H1 (cell line): Measurements from ENCODE around the gene MAPKAPK5.

ENCODE experiments used
- EZH2 ChIP-seq: fragments of 200-600 bp; sonication (generic); IDR thresholded peaks from 2 replicates; pipeline ENCODE4 v1.7.1; 2012; ENCODE audit warnings: low read depth, mild to moderate bottlenecking, moderate library complexity, low read length, inconsistent platforms; ENCODE audit not compliant: severe bottlenecking
- POLR2A ChIP-seq, 2 experiments: IDR thresholded peaks; 1 replicate in 1 of 2; 2 replicates in 1 of 2; pipeline ENCODE4 v1.6.1; 2011; ENCODE audit warnings: low read depth in 2 of 2, low read length in 2 of 2, mild to moderate bottlenecking in 2 of 2; ENCODE audit errors: control extremely low read depth in 1 of 2
- TF ChIP-seq, protein P1 (sequence below), 3 experiments: IDR thresholded peaks; 1 replicate in 2 of 3; 2 replicates in 1 of 3; pipeline versions ENCODE4 v1.5.1 to v1.6.1; 2011; ENCODE audit warnings: low read length in 3 of 3, mild to moderate bottlenecking in 3 of 3, inconsistent platforms in 2 of 3, low read depth in 1 of 3, moderate library complexity in 1 of 3; ENCODE audit not compliant: insufficient read depth in 1 of 3; ENCODE audit errors: control extremely low read depth in 1 of 3

DNA sequence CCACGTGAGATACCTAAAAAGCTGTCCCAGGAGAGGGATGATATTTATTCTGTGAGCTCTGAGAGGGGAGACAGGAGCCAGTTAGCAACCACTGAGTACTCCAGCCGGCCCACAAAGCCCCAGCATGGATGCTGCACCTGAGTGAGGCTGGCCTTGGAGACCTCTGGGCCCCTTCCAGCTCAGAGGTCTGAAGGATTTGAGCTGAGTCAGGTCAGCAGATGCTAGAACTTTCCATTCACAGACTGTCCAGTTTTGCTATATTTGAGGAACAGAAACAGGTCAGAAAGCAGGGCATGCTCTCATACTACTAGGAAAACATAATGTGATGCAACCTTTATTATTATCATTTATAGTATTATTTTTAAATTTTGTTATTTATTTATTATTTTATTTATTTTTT is 15.0 kb upstream of the MAPKAPK5 start:
- TF ChIP-seq POLR2A (IDR thresholded peaks at IDR 0.05; ENCODE audit: control extremely low read depth in 1 of 2, low read depth in 2 of 2, low read length in 2 of 2) (no peak), EZH2 (no peak)
- TF ChIP-seq, protein P1, sequence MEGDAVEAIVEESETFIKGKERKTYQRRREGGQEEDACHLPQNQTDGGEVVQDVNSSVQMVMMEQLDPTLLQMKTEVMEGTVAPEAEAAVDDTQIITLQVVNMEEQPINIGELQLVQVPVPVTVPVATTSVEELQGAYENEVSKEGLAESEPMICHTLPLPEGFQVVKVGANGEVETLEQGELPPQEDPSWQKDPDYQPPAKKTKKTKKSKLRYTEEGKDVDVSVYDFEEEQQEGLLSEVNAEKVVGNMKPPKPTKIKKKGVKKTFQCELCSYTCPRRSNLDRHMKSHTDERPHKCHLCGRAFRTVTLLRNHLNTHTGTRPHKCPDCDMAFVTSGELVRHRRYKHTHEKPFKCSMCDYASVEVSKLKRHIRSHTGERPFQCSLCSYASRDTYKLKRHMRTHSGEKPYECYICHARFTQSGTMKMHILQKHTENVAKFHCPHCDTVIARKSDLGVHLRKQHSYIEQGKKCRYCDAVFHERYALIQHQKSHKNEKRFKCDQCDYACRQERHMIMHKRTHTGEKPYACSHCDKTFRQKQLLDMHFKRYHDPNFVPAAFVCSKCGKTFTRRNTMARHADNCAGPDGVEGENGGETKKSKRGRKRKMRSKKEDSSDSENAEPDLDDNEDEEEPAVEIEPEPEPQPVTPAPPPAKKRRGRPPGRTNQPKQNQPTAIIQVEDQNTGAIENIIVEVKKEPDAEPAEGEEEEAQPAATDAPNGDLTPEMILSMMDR (IDR thresholded peaks at IDR 0.05; ENCODE audit: control extremely low read depth in 1 of 3, insufficient read depth in 1 of 3, low read depth in 1 of 3, low read length in 3 of 3) = no peak
